ENCODE measurements around the gene ITPK1. TPM values are rescaled to one million over a fixed set of nuclear protein-coding genes. Genes with fewer than 3 reads are reported as not detected.

ITPK1 gene
- polyA plus RNA-seq, 1 of the 3 experiments (the other 2 are of a cell fraction): 23.2 TPM

GRCh38 chr14:93061380-93062012 is 54.2 kb downstream of the ITPK1 start (continued):
- TF ChIP-seq REST (IDR thresholded peaks at IDR 0.05; ENCODE audit: low read depth, low read length): no peak
- TF ChIP-seq TAF1 (IDR thresholded peaks at IDR 0.05; ENCODE audit: borderline replicate concordance, low read depth, low read length): no peak
- no peak for TF ChIP-seq SIN3A (IDR thresholded peaks at IDR 0.05; ENCODE audit: borderline replicate concordance, low read depth, low read length)
- no peak for TF ChIP-seq EP300 (IDR thresholded peaks at IDR 0.05; ENCODE audit: borderline replicate concordance in 1 of 2, low read depth in 1 of 2, low read length in 1 of 2)
- no peak for TF ChIP-seq ZBTB33 (IDR thresholded peaks at IDR 0.05; ENCODE audit: borderline replicate concordance, low read depth)
- no peak for TF ChIP-seq YY1 (IDR thresholded peaks at IDR 0.05; ENCODE audit: low read depth)

GRCh38 chr14:93060841-93061240 is 54.9 kb downstream of the ITPK1 start:
- Histone ChIP-seq H3K4me2 (no peak overlapping the region), H3K79me2 (ENCODE audit: insufficient read depth) (no peaks in the 10 kb centered on the region), H4K20me1 (ENCODE audit: insufficient read depth) (peaks cover 6% of the 10 kb centered on the region; the same call in 1 of the 2 replicates), H3K9me2 (no peaks in the 10 kb centered on the region), H3F3A (replicated peaks; ENCODE audit: insufficient read depth) (no peaks in the 10 kb centered on the region), H3K27ac (ENCODE audit: low read depth in 2 of 2, low read length in 1 of 2) (no peak overlapping the region), H3K4me3 (ENCODE audit: low read depth in 2 of 2, low read length in 1 of 2) (no peak overlapping the region), H3K9me3 (no peaks in the 10 kb centered on the region), H3K36me3 (replicated peaks in 1 of 2; ENCODE audit: control insufficient read depth in 1 of 2, insufficient read depth in 2 of 2, low read length in 1 of 2) (no peaks in the 10 kb centered on the region), H3K9ac (no peak overlapping the region), H2AFZ (ENCODE audit: low read depth) (no peak overlapping the region), H3K27me3 (ENCODE audit: insufficient read depth) (no peaks in the 10 kb centered on the region), H3K4me1 (ENCODE audit: control insufficient read depth in 1 of 2, insufficient read depth in 2 of 2, low read depth in 1 of 2, low read length in 1 of 2) (peaks cover 19 to 35% of the 10 kb centered on the region in 2 experiments; a peak in 3 of 4 replicates)
- CTCF ChIA-PET: interaction anchor here (1.0 to 1.3 kb wide), 2 partner anchors 11 to 53 kb away, joined by 3 to 6 read pairs; no protein-coding TSS in a partner anchor
- POLR2A ChIA-PET: no interaction called here
- 100% methylated on average over 1 of the region's 1 CpG for WGBS (ENCODE audit: low lambda C conversion rate)
- DNase-seq: no peak
- no peak for TF ChIP-seq CTCF (IDR thresholded peaks at IDR 0.05)
- no peak for TF ChIP-seq ELF1 (IDR thresholded peaks at IDR 0.05)
- TF ChIP-seq PBX3 (IDR thresholded peaks at IDR 0.05): no peak
- no peak for TF ChIP-seq FOSL2 (IDR thresholded peaks at IDR 0.05; ENCODE audit: borderline replicate concordance, low read depth)
- TF ChIP-seq RFX5 (IDR thresholded peaks at IDR 0.05; ENCODE audit: low read length): no peak
- TF ChIP-seq EZH2phosphoT487 (IDR thresholded peaks at IDR 0.05; ENCODE audit: borderline replicate concordance, low read depth): no peak
- TF ChIP-seq SMC3 (IDR thresholded peaks at IDR 0.05; ENCODE audit: low read depth, low read length): no peak
- no peak for TF ChIP-seq RAD21 (IDR thresholded peaks at IDR 0.05; ENCODE audit: low read length)
- TF ChIP-seq MXI1 (IDR thresholded peaks at IDR 0.05; ENCODE audit: low read depth, low read length): no peak
- no peak for TF ChIP-seq RXRA (IDR thresholded peaks at IDR 0.05; ENCODE audit: borderline replicate concordance, low read depth)
- TF ChIP-seq FOXJ3 (CRISPR knock-in tag; IDR thresholded peaks at IDR 0.05): no peak
- TF ChIP-seq ZBTB33 (IDR thresholded peaks at IDR 0.05; ENCODE audit: borderline replicate concordance, low read depth): no peak
- TF ChIP-seq MAX (IDR thresholded peaks at IDR 0.05; ENCODE audit: low read depth): no peak
- no peak for TF ChIP-seq YY1 (IDR thresholded peaks at IDR 0.05; ENCODE audit: low read depth)
- no peak for TF ChIP-seq GABPA (IDR thresholded peaks at IDR 0.05; ENCODE audit: low read depth)

All from SK-N-SH (cell line).